Natural killer cell (primary cell): ENCODE data around the gene LRP8. TPM values are rescaled to one million over a fixed set of nuclear protein-coding genes. Genes with fewer than 3 reads are reported as not detected.
"Not testable (repeated sequence)": the region's sequence is repeated elsewhere in the genome, so short reads cannot be mapped to it uniquely, and the experiment has no call there.

ENCODE experiments used
- ATAC-seq, 3 donors: fragments of 150-1000 bp in 2 of 3; fragments of 200-7000 bp in 1 of 3; cut with Tn5 transposase; 1 replicate in 1 of 3; 2 replicates in 2 of 3; pipeline ENCODE4 v1.10.0; 2021; ENCODE audit warnings: mild to moderate bottlenecking in 2 of 3, moderate library complexity in 2 of 3
- DNase-seq, 2 donors: peaks; one replicate each; pipeline versions ENCODE4 v3.0.0 to v3.0.0-alpha.2; 2013 to 2021; ENCODE audit warnings: mixed read lengths in 1 of 2
- H3K27ac ChIP-seq: one replicate; pipeline ENCODE4 v1.5.1; 2013; ENCODE audit warnings: mild to moderate bottlenecking, low read length
- H3K27me3 ChIP-seq: one replicate; pipeline ENCODE4 v1.6.1; 2013; ENCODE audit warnings: low read length; ENCODE audit not compliant: control insufficient read depth, insufficient read depth
- H3K36me3 ChIP-seq: one replicate; pipeline ENCODE4 v1.6.1; 2013; ENCODE audit warnings: low read length; ENCODE audit not compliant: control insufficient read depth, insufficient read depth
- H3K4me1 ChIP-seq: one replicate; pipeline ENCODE4 v1.6.1; 2013; ENCODE audit warnings: low read length; ENCODE audit not compliant: control insufficient read depth, insufficient read depth
- H3K4me3 ChIP-seq: one replicate; pipeline ENCODE4 v1.5.1; 2013; ENCODE audit warnings: low read length
- H3K9me3 ChIP-seq: one replicate; pipeline ENCODE4 v1.6.1; 2013; ENCODE audit warnings: low read length; ENCODE audit not compliant: control insufficient read depth, insufficient read depth
- H3K27ac Mint-ChIP-seq, 2 donors: one replicate each; pipeline ENCODE4 v1.8.0; 2022; ENCODE audit warnings: mild to moderate bottlenecking in 2 of 2, mixed read lengths in 2 of 2, moderate library complexity in 1 of 2
- H3K27me3 Mint-ChIP-seq, 2 donors: one replicate each; pipeline ENCODE4 v1.8.0; 2022; ENCODE audit warnings: low read depth in 2 of 2, mixed read lengths in 2 of 2
- H3K36me3 Mint-ChIP-seq: one replicate; pipeline ENCODE4 v1.8.0; 2022; ENCODE audit warnings: mixed read lengths
- H3K4me1 Mint-ChIP-seq, 2 donors: one replicate each; pipeline ENCODE4 v1.8.0; 2022; ENCODE audit warnings: mixed read lengths in 2 of 2
- H3K4me3 Mint-ChIP-seq: one replicate; pipeline ENCODE4 v1.8.0; 2022; ENCODE audit warnings: mild to moderate bottlenecking, moderate library complexity, mixed read lengths
- H3K9me3 Mint-ChIP-seq, 2 donors: one replicate each; pipeline ENCODE4 v1.8.0; 2022; ENCODE audit warnings: mixed read lengths in 2 of 2
- WGBS: methylation state at CpG from one replicate; pipeline ENCODE4 v1.1.7; 2013; ENCODE audit warnings: missing lambda C conversion rate; ENCODE audit not compliant: insufficient coverage; 5-methylcytosine and 5-hydroxymethylcytosine counted together
- intact Hi-C: fragments of 100-400 bp; cut with micrococcal nuclease; formaldehyde crosslinking; loops from one replicate; pipeline ENCODE4 v1.14.2; 2022
- total RNA-seq, 4 donors: library from RNA; stranded (reverse); fragments of 120-200 nt in 1 of 4; gene quantifications; one replicate each; pipeline versions ENCODE4 v1.2.3 to v1.2.4, GENCODE V29; 2013 to 2022
- TF ChIP-seq, protein P1 (sequence below): fragments of 200-600 bp; IDR thresholded peaks from one replicate; pipeline ENCODE4 v1.8.0; 2022; ENCODE audit warnings: antibody characterized with exemption

Gene LRP8
- total RNA-seq, 3 donors from 2014 or later (not counting 1 experiment from before 2014, with no cell fraction given): 23.2 to 27.3 (median 24.9) TPM

- WGBS: 77% methylated on average over 5 of the region's 5 CpGs
- DNase-seq: no peak
- Histone ChIP-seq H3K4me3 (no peak overlapping the region), H3K36me3 (no peaks in the 10 kb centered on the region), H3K27ac (no peak overlapping the region), H3K9me3 (no peaks in the 10 kb centered on the region), H3K4me1 (peaks cover 15% of the 10 kb centered on the region), H3K27me3 (no peaks in the 10 kb centered on the region)
- ATAC-seq: no peak
- H3K4me1 Mint-ChIP-seq: peaks cover 10 to 24% of the 10 kb centered on the region in 2 donors
- no peak overlapping the region for H3K27ac Mint-ChIP-seq
- TF ChIP-seq, protein P1, sequence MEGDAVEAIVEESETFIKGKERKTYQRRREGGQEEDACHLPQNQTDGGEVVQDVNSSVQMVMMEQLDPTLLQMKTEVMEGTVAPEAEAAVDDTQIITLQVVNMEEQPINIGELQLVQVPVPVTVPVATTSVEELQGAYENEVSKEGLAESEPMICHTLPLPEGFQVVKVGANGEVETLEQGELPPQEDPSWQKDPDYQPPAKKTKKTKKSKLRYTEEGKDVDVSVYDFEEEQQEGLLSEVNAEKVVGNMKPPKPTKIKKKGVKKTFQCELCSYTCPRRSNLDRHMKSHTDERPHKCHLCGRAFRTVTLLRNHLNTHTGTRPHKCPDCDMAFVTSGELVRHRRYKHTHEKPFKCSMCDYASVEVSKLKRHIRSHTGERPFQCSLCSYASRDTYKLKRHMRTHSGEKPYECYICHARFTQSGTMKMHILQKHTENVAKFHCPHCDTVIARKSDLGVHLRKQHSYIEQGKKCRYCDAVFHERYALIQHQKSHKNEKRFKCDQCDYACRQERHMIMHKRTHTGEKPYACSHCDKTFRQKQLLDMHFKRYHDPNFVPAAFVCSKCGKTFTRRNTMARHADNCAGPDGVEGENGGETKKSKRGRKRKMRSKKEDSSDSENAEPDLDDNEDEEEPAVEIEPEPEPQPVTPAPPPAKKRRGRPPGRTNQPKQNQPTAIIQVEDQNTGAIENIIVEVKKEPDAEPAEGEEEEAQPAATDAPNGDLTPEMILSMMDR: no peak
- H3K36me3 Mint-ChIP-seq: no peaks in the 10 kb centered on the region
- no peaks in the 10 kb centered on the region for H3K27me3 Mint-ChIP-seq
- H3K4me3 Mint-ChIP-seq: no peak overlapping the region
- intact Hi-C loops: no loop called here
- no peaks in the 10 kb centered on the region for H3K9me3 Mint-ChIP-seq
These were observed 42.3 kb downstream of the LRP8 start for GRCh38 chr1:53285546-53285945.

GRCh38 chr1:53284224-53285020 lies 43.4 kb downstream of the LRP8 start:
- over 99% methylated on average over 7 of the region's 8 CpGs for WGBS
- intact Hi-C loops: no loop called here
- TF ChIP-seq, protein P1: no peak

DNA sequence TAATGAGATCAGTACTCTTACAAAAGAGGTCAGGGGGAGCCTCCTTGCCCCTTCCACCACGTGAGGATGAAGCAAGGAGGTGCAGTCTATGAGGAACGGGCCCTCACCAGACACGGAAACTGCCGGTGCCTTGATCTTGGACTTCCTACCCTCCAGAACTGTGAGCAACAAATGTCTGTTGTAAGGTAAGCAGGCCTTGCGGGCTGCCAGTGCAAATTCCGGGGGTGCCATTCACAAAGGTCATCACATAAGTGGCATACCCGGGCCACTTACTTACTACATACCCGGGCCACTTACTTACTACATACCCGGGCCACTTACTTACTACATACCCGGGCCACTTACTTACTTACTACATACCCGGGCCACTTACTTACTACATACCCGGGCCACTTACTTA lies 44.7 kb downstream of the LRP8 start:
- intact Hi-C loops, H3K27me3 Mint-ChIP-seq, H3K9me3 ChIP-seq, H3K4me3 ChIP-seq, H3K27ac ChIP-seq, H3K4me3 Mint-ChIP-seq, H3K36me3 ChIP-seq, H3K27ac Mint-ChIP-seq, ATAC-seq, H3K9me3 Mint-ChIP-seq, H3K36me3 Mint-ChIP-seq, H3K27me3 ChIP-seq, DNase-seq: not testable (repeated sequence)
- H3K4me1 Mint-ChIP-seq: peaks cover 14 to 18% of the 10 kb centered on the region in 2 donors
- WGBS: 94% methylated on average over 9 of the region's 12 CpGs
- H3K4me1 ChIP-seq: peaks cover 15% of the 10 kb centered on the region

More at GRCh38 chr1:53284224-53285020, 43.4 kb downstream of the LRP8 start:
- Mint-ChIP-seq H3K4me1 (peaks cover 10 to 24% of the 10 kb centered on the region in 2 donors), H3K9me3 (no peaks in the 10 kb centered on the region), H3K27me3 (no peaks in the 10 kb centered on the region), H3K36me3 (no peaks in the 10 kb centered on the region), H3K4me3 (no peak overlapping the region), H3K27ac (no peak overlapping the region)
- no peak overlapping the region for H3K27ac ChIP-seq
- ATAC-seq (no peak), DNase-seq (no peak)
- H3K4me3 ChIP-seq: no peak overlapping the region
- peaks cover under 1% of the 10 kb centered on the region for H3K36me3 ChIP-seq
- no peaks in the 10 kb centered on the region for H3K9me3 ChIP-seq
- H3K27me3 ChIP-seq: no peaks in the 10 kb centered on the region
- peaks cover 15% of the 10 kb centered on the region for H3K4me1 ChIP-seq

- Mint-ChIP-seq H3K4me1 (peaks cover 5 to 6% of the 10 kb centered on the region in 2 donors), H3K27me3 (no peaks in the 10 kb centered on the region), H3K27ac (peak overlapping the region in 1 of 2 donors; percentile 65), H3K9me3 (no peaks in the 10 kb centered on the region), H3K36me3 (no peaks in the 10 kb centered on the region), H3K4me3 (no peak overlapping the region)
- Histone ChIP-seq H3K27me3 (no peaks in the 10 kb centered on the region), H3K4me1 (peaks cover 7% of the 10 kb centered on the region), H3K4me3 (no peak overlapping the region), H3K27ac (no peak overlapping the region), H3K9me3 (no peaks in the 10 kb centered on the region), H3K36me3 (peaks cover 2% of the 10 kb centered on the region)
- ATAC-seq (no peak), DNase-seq (no peak)
- TF ChIP-seq, protein P1: no peak
- intact Hi-C loops: no loop called here
- WGBS: 96% methylated on average over 9 of the region's 9 CpGs
These were observed 46.7 kb downstream of the LRP8 start for GRCh38 chr1:53281133-53281532.
